Neural cell (in vitro differentiated cells): ENCODE results near the gene LYSMD3. TPM values are rescaled to one million over a fixed set of nuclear protein-coding genes. Genes with fewer than 3 reads are reported as not detected.
A peak's percentile ranks its signal among the peaks of the same experiment; 100 is the strongest.

Source experiments
- H2AFZ ChIP-seq: fragments of 200-600, 300-800 bp; sonication (generic), shearing (Covaris generic); 2 replicates; pipeline ENCODE4 v1.6.0; 2014; ENCODE audit warnings: low read depth, mild to moderate bottlenecking, antibody characterized with exemption, low read length, moderate library complexity
- H3F3A ChIP-seq: fragments of 200-600 bp; shearing (Covaris generic); 2 replicates; pipeline ENCODE4 v1.6.1; 2016; ENCODE audit warnings: mild to moderate bottlenecking, moderate library complexity, mixed read lengths, antibody characterized with exemption, low read length; ENCODE audit not compliant: insufficient read depth, poor library complexity, severe bottlenecking
- H3K27ac ChIP-seq: fragments of 200-600, 300-800 bp; sonication (generic), shearing (Covaris generic); 2 replicates; pipeline ENCODE4 v1.5.1; 2014; ENCODE audit warnings: mild to moderate bottlenecking, low read length, moderate library complexity
- H3K27me3 ChIP-seq: fragments of 300-800, 200-600 bp; sonication (generic), shearing (Covaris generic); 2 replicates; pipeline ENCODE4 v1.6.0; 2014; ENCODE audit warnings: mild to moderate bottlenecking, low read depth, low read length, moderate library complexity; ENCODE audit not compliant: insufficient read depth
- H3K36me3 ChIP-seq: fragments of 300-800, 200-600 bp; sonication (generic), shearing (Covaris generic); 2 replicates; pipeline ENCODE4 v1.5.1; 2014; ENCODE audit warnings: mild to moderate bottlenecking, antibody characterized with exemption, low read length, moderate library complexity; ENCODE audit not compliant: insufficient read depth
- H3K4me2 ChIP-seq: fragments of 300-800, 200-600 bp; sonication (generic), shearing (Covaris generic); 2 replicates; pipeline ENCODE4 v1.6.0; 2014; ENCODE audit warnings: mild to moderate bottlenecking, low read length
- H3K4me3 ChIP-seq: fragments of 300-800, 200-600 bp; sonication (generic), shearing (Covaris generic); 2 replicates; pipeline ENCODE4 v1.5.1; 2014; ENCODE audit warnings: mild to moderate bottlenecking, low read length, moderate library complexity
- H3K79me2 ChIP-seq: fragments of 200-600 bp; shearing (Covaris generic); replicated peaks from 2 replicates; pipeline ENCODE4 v1.6.0; 2014; ENCODE audit warnings: mild to moderate bottlenecking, low read length, moderate library complexity; ENCODE audit not compliant: insufficient read depth
- H3K9ac ChIP-seq: fragments of 300-800, 200-600 bp; sonication (generic), shearing (Covaris generic); 2 replicates; pipeline ENCODE4 v1.6.1; 2016; ENCODE audit warnings: mild to moderate bottlenecking, low read length, mixed read lengths
- H3K9me2 ChIP-seq: fragments of 200-600 bp; shearing (Covaris generic); 2 replicates; pipeline ENCODE4 v1.6.1; 2016; ENCODE audit warnings: mild to moderate bottlenecking, low read length, mixed read lengths; ENCODE audit not compliant: insufficient read depth
- H3K9me3 ChIP-seq: fragments of 200-600, 300-800 bp; sonication (generic), shearing (Covaris generic); 2 replicates; pipeline ENCODE4 v1.6.1; 2016; ENCODE audit warnings: mild to moderate bottlenecking, mixed run types, low read length, moderate library complexity, mixed read lengths
- H4K20me1 ChIP-seq: fragments of 200-600 bp; shearing (Covaris generic); 2 replicates; pipeline ENCODE4 v1.6.1; 2016; ENCODE audit warnings: mild to moderate bottlenecking, mixed run types; ENCODE audit not compliant: insufficient read depth
- CTCF ChIP-seq: fragments of 450-650 bp; IDR thresholded peaks from 2 replicates; pipeline ENCODE4 v1.5.1; 2014; ENCODE audit warnings: antibody characterized with exemption, mild to moderate bottlenecking, moderate library complexity; ENCODE audit not compliant: poor library complexity, severe bottlenecking
- EP300 ChIP-seq: fragments of 450-650 bp; conservative IDR thresholded peaks from 2 replicates; pipeline ENCODE4 v1.6.1; 2014; ENCODE audit warnings: antibody characterized with exemption, mild to moderate bottlenecking, moderate library complexity; ENCODE audit not compliant: poor library complexity, severe bottlenecking
- EZH2 ChIP-seq: fragments of 200-600, 300-800 bp; shearing (Covaris generic), sonication (generic); IDR thresholded peaks from 2 replicates; pipeline ENCODE4 v1.6.1; 2014; ENCODE audit warnings: antibody characterized with exemption, low read length, borderline replicate concordance, mild to moderate bottlenecking; ENCODE audit not compliant: insufficient read depth, poor library complexity, severe bottlenecking
- MXI1 ChIP-seq: fragments of 450-650 bp; conservative IDR thresholded peaks from 2 replicates; pipeline ENCODE4 v1.6.1; 2014; ENCODE audit warnings: antibody characterized with exemption, mild to moderate bottlenecking; ENCODE audit not compliant: poor library complexity, severe bottlenecking
- POLR2AphosphoS5 ChIP-seq: IDR thresholded peaks from 2 replicates; pipeline ENCODE4 v1.6.1; 2012
- RAD21 ChIP-seq: fragments of 450-650 bp; conservative IDR thresholded peaks from 2 replicates; pipeline ENCODE4 v1.6.1; 2014; ENCODE audit warnings: antibody characterized with exemption, mild to moderate bottlenecking, moderate library complexity
- REST ChIP-seq: IDR thresholded peaks from 2 replicates; pipeline ENCODE4 v1.6.1; 2012; ENCODE audit warnings: borderline replicate concordance
- SMC3 ChIP-seq: fragments of 450-650 bp; conservative IDR thresholded peaks from 2 replicates; pipeline ENCODE4 v1.6.1; 2014; ENCODE audit warnings: antibody characterized with exemption, mild to moderate bottlenecking, moderate library complexity; ENCODE audit not compliant: poor library complexity
- TAF1 ChIP-seq: IDR thresholded peaks from 2 replicates; pipeline ENCODE4 v1.6.1; 2012; ENCODE audit warnings: low read depth
- polyA plus RNA-seq: library from polyadenylated mRNA; depleted of rRNA; stranded (reverse); fragments of >200 nt; gene quantifications from 2 replicates; pipeline ENCODE4 v1.2.3, GENCODE V29; 2014

Gene LYSMD3
- polyA plus RNA-seq, 1 donor from 2014 or later, result 11.1 TPM

- Histone ChIP-seq H3K9me2 (no peaks in the 10 kb centered on the region), H3K9me3 (no peaks in the 10 kb centered on the region), H3K4me3 (peak overlapping the region; percentile 88), H3F3A (no peaks in the 10 kb centered on the region), H3K27me3 (no peaks in the 10 kb centered on the region), H3K36me3 (no peaks in the 10 kb centered on the region), H3K9ac (peak overlapping the region; percentile 80), H4K20me1 (no peaks in the 10 kb centered on the region), H3K27ac (peak overlapping the region; percentile 74), H2AFZ (peak overlapping the region; percentile 89), H3K79me2 (peaks cover 10% of the 10 kb centered on the region), H3K4me2 (peak overlapping the region; percentile 94)
- no peak for TF ChIP-seq RAD21
- no peak for TF ChIP-seq REST
- peak; percentile 65 for TF ChIP-seq EP300
- TF ChIP-seq MXI1, result no peak
- no peak for TF ChIP-seq EZH2
Measured at GRCh38 chr5:90528601-90529193, 687 bp downstream of the LYSMD3 start.

- Histone ChIP-seq H3K9ac (no peak overlapping the region), H2AFZ (no peak overlapping the region), H3K9me3 (no peaks in the 10 kb centered on the region), H3K9me2 (no peaks in the 10 kb centered on the region), H3F3A (no peaks in the 10 kb centered on the region), H3K27ac (no peak overlapping the region), H3K27me3 (no peaks in the 10 kb centered on the region), H3K79me2 (no peaks in the 10 kb centered on the region), H3K4me2 (no peak overlapping the region), H3K36me3 (no peaks in the 10 kb centered on the region), H4K20me1 (no peaks in the 10 kb centered on the region), H3K4me3 (no peak overlapping the region)
- no peak for TF ChIP-seq REST
- no peak for TF ChIP-seq TAF1
- TF ChIP-seq SMC3, result no peak
- TF ChIP-seq EP300, result no peak
- TF ChIP-seq RAD21, result no peak
- no peak for TF ChIP-seq POLR2AphosphoS5
- TF ChIP-seq MXI1, result no peak
- no peak for TF ChIP-seq EZH2
- TF ChIP-seq CTCF, result no peak
Measured at GRCh38 chr5:90519081-90519480, 10.3 kb downstream of the LYSMD3 start.
